GM18951 (cell line): ENCODE results near the gene TAF1B.

Experiments used
- POLR2A ChIP-seq: IDR thresholded peaks from 4 replicates; pipeline ENCODE4 v1.6.1; 2011; ENCODE audit warnings: mild to moderate bottlenecking; ENCODE audit not compliant: insufficient read length, insufficient read depth; ENCODE audit errors: extremely low read depth
- in situ Hi-C: fragments of 300-500 bp; cut with MboI; formaldehyde crosslinking; loops from one replicate; pipeline ENCODE4 v1.12.0; 2022; ENCODE audit warnings: low sequenced_read_pairs, mixed read lengths, inconsistent platforms; ENCODE audit not compliant: unreplicated experiment

TAF1B gene

GRCh38 chr2:9951522-9952285 lies 108.4 kb downstream of the TAF1B start, which contains the start of gene GRHL1:
Gene GRHL1 (plus strand): TSS chr2:9951693. CDS start chr2:9951834, 141 bp downstream.
- in situ Hi-C loops: no loop called here
- no peak for TF ChIP-seq POLR2A

GRCh38 chr2:9952286-9952737 lies 109.0 kb downstream of the TAF1B start:
- in situ Hi-C loops: no loop called here
- TF ChIP-seq POLR2A: no peak

GRCh38 chr2:9952856-9953503 lies 109.7 kb downstream of the TAF1B start:
- in situ Hi-C loops: no loop called here
- no peak for TF ChIP-seq POLR2A

DNA sequence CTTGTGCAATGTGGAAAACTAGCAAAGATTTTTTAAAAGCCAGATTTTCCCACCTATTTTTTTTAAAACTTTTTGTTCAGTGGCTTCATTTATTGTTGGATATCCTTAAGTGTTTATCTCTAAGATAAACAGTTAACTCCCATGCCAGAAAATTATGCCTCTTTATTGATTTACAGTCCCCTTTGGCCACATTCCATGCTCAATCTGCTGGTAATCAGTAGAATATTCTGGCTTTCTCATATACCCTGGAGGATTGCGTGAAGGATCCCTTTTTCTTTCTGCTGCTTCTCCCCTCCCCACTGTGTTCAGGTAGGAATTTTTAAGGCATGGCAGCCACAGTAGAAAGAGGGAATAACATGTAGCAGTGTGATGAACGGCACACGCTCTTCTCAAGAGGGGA lies 110.9 kb downstream of the TAF1B start:
- in situ Hi-C loops: no loop called here
- TF ChIP-seq POLR2A: no peak

DNA sequence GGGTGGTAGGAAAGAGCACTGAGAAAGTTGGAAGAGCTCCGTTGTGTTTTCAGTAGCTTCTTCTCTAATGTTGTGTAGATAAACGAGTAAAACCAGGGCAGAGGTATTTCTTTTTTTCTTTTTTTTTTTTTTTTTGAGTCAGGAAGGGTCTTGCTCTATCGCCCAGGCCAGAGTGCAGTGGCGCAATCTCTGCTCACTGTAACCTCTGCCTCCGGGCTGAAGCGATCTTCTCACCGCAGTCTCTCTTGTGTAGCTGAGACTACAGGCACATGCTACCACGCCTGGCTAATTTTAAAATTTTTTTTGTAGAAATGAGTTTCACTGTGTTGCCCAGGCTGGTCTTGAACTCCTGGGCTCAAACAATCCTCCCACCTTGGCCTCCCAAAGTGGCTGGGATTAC lies 114.8 kb downstream of the TAF1B start:
- in situ Hi-C loops: no loop called here
- no peak for TF ChIP-seq POLR2A

DNA sequence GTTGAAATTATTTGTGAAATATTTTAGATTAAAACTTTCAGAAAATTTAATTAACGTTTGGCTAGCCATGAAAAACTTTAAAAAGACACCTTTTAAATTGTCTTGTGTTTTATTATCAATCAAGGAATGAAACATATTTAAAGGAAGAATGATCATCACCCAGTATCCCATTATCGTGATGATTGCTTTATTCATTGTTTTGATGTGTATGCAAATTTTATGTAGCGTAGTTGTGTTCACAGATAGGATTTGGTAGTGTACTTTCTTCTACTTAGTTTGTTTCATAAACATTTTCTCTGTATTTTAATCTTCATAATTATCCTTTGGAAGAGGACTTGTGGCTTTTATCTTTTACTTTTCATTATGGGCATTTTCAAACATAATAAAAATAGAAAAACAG lies 116.0 kb downstream of the TAF1B start:
- in situ Hi-C loops: no loop called here
- no peak for TF ChIP-seq POLR2A

GRCh38 chr2:9961013-9961412 lies 117.7 kb downstream of the TAF1B start:
- TF ChIP-seq POLR2A: no peak
- in situ Hi-C loops: no loop called here

- TF ChIP-seq POLR2A: no peak
- in situ Hi-C loops: no loop called here
These were observed 121.2 kb downstream of the TAF1B start for GRCh38 chr2:9964334-9964980.

DNA sequence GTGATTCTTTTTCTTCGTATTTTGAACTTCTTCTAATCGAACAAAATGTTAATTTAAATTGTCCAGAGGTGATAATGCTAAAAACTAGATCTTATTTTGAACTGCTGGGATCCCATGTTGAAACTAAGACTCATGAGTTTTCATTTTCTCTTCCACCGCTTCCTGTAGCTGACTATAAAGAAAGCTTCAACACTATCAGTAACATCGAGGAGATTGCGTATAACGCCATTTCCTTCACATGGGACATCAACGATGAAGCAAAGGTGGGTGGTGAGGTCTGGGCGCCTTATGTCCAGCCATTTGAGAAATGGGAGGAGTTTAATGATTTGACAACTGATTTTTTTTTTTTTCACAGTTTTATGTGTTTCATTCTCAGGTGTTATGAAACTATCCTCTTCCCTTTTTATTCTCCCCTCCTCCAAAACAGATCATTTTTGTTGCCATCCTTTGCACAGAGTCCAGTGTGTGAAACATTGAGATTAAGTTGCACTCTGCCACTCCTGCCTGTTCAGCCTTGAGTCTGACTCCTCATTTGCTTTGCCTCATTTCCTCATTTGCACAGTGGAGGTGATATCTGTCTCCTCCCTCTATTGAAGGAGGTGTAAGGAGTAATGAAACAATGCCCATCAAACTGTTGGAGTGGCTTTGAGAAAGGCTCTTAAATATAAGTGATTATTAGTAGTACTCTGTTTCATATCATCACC lies 122.0 kb downstream of the TAF1B start:
- no peak for TF ChIP-seq POLR2A

GRCh38 chr2:9966491-9967022 lies 123.3 kb downstream of the TAF1B start:
- TF ChIP-seq POLR2A: no peak
- in situ Hi-C loops: no loop called here

More for the DNA sequence above, 122.0 kb downstream of the TAF1B start:
- in situ Hi-C loops: no loop called here

DNA sequence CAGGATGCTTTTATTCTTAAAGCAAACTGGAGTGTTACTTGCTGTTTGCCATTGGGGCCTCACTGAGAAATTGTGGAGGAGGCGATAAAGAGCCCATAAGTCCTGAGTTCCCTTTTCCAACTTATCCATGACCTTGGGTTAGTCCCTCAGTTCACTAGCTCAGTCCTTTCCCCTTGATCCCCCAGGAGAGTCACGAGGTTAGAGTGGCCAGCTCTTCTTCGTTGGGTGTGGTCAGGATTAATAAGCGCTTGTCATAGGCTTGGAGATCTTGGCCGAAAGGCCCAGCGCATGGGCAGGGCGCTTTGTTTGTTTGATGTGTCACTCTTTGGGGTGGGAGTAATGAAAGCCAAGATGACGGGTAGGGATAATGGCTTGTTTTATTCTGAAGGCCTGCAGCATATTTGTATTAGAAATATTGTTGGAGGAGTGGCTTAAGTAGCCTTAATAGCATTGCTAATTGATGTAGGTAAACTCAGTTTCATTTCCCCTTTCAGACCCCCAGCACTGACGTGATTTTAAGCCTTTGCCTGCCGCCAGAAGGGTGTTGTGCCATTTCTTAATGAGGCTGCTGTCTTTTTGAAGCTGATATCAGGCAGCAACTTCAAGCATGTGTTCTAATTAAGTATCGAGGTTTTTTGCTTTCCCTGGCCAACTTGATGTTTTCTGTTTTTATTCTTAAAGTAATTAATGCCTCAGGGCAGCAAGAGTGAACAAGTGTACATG lies 123.9 kb downstream of the TAF1B start:
- TF ChIP-seq POLR2A: no peak
- in situ Hi-C loops: no loop called here

DNA sequence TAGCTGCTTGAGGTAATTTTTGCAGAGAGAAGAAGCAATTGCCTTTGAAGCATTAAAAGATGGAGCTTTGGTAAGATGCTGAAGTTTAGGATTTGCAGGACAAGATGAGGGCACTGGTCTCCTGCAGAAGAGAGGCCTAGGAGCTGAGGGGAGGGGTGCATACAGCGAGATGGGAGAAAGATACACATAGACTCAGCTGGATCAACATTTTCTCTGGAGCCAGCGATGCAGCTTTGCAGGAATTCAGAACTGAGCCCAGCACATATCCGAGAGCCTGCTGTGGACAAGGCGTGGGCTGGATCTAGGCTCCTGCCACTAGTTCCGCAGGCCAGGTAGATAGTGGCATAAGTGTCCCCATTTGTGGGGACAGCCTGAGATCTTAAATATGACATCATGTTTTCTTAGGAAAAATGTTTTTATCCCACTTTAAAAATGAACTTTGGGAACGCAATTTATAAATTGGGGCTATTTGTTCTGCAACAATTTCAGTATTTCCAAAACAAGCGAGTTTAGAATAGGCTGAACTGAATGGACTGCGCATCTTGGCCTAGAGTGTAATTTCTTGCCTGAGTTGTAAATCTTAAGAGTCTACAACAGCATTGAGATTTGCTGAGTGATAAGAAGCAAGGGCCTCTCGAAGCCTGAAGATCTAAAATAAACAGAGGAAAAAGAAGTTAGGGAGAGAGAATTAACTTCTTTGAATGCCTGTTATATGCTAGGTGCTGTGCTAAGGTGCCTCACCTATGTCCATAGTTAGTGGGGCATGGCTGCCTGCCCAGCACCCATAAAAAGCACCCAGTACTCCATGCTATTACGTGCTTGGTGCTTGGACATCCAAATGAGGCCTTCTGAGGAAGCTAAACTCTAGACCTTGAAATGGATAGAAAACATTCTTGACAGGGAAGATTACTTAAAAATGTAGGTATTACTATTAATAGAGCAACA lies 125.6 kb downstream of the TAF1B start:
- in situ Hi-C loops: no loop called here
- TF ChIP-seq POLR2A: no peak
